K562 (cell line): Measurements from ENCODE around the gene LMBR1L. TPM values are rescaled to one million over a fixed set of nuclear protein-coding genes. Genes with fewer than 3 reads are reported as not detected.
A peak's percentile ranks its signal among the peaks of the same experiment; 100 is the strongest.

Source experiments
- ATAC-seq: fragments of 200-7000 bp; cut with Tn5 transposase; 3 replicates; pipeline ENCODE4 v1.9.1; 2020; ENCODE audit warnings: moderate library complexity
- BruUV-seq: library from RNA; stranded (reverse); fragments of 400-500 nt; replicated peaks from 2 replicates; lab custom pipeline; 2021; lab: Mats Ljungman, UMichigan
- CTCF ChIA-PET: fragments of 300-600 bp; formaldehyde crosslinking; extraction: SDS; loops from one replicate; lab custom pipeline; 2021; ENCODE audit warnings: low intra/inter-chr PET ratio; lab: Yijun Ruan, JAX
- POLR2A ChIA-PET: fragments of 300-600, 350-650 bp; sonication (Branson Sonifier 250); formaldehyde crosslinking; extraction: SDS; loops from one replicate; lab custom pipeline; 2021; ENCODE audit warnings: antibody characterized with exemption, inconsistent platforms; lab: Yijun Ruan, JAX
- DNase-seq, 4 experiments: peaks; one replicate each; pipeline versions ENCODE4 v3.0.0 to v3.0.0-alpha.2; 2011 to 2018; ENCODE audit warnings: low spot score in 3 of 4, mixed read lengths in 3 of 4; ENCODE audit errors: extremely low read depth in 1 of 4
- FAIRE-seq: peaks from 2 replicates; lab custom pipeline; 2011; peaks lifted over from hg19 to GRCh38; lab: Jason Lieb, UNC
- H2AFZ ChIP-seq: 2 replicates; pipeline ENCODE4 v1.6.0; 2011; ENCODE audit warnings: low read depth, low read length, control low read depth, inconsistent platforms
- H3K27ac ChIP-seq: fragments of 200-600 bp; 3 replicates; pipeline ENCODE4 v1.8.0; 2011; ENCODE audit warnings: low read depth, mild to moderate bottlenecking, control low read depth, inconsistent platforms, low read length, moderate library complexity, mixed read lengths; ENCODE audit errors: extremely low read depth
- H3K27me3 ChIP-seq, 2 experiments: fragments of 300-600 bp in 1 of 2; 2 replicates in 1 of 2; 3 replicates in 1 of 2; pipeline versions ENCODE4 v1.6.0 to v1.8.0; 2011; ENCODE audit warnings: inconsistent platforms in 2 of 2, low read length in 2 of 2, mild to moderate bottlenecking in 1 of 2, mixed read lengths in 1 of 2, moderate library complexity in 1 of 2; ENCODE audit not compliant: control insufficient read depth in 2 of 2, insufficient read depth in 2 of 2
- H3K36me3 ChIP-seq: fragments of 300-600 bp; 3 replicates; pipeline ENCODE4 v1.8.0; 2011; ENCODE audit warnings: mild to moderate bottlenecking, low read length, inconsistent platforms; ENCODE audit not compliant: control insufficient read depth, insufficient read depth
- H3K4me1 ChIP-seq, 2 experiments: fragments of 200-600 bp in 1 of 2; replicated peaks in 1 of 2; 2 replicates in 1 of 2; 3 replicates in 1 of 2; pipeline versions ENCODE4 v1.5.1 to v1.8.0; 2011; ENCODE audit warnings: inconsistent platforms in 2 of 2, low read length in 2 of 2, mild to moderate bottlenecking in 1 of 2, mixed read lengths in 1 of 2, moderate library complexity in 1 of 2; ENCODE audit not compliant: control insufficient read depth in 2 of 2, insufficient read depth in 2 of 2
- H3K4me2 ChIP-seq: 2 replicates; pipeline ENCODE4 v1.6.1; 2011; ENCODE audit warnings: low read length, control low read depth, inconsistent platforms, mixed read lengths; ENCODE audit not compliant: insufficient read depth
- H3K4me3 ChIP-seq: fragments of 200-600 bp; sonication (generic), shearing (Covaris generic); 2 replicates; pipeline ENCODE4 v1.5.1; 2016; ENCODE audit warnings: control low read depth, inconsistent platforms
- H3K79me2 ChIP-seq: fragments of 200-600 bp; 3 replicates; pipeline ENCODE4 v1.8.0; 2011; ENCODE audit warnings: low read length, inconsistent platforms; ENCODE audit not compliant: control insufficient read depth, insufficient read depth
- H3K9ac ChIP-seq, 2 experiments: 2 replicates each; pipeline versions ENCODE4 v1.6.0 to v1.6.1; 2011; ENCODE audit warnings: low read depth in 2 of 2, low read length in 2 of 2, control low read depth in 1 of 2, inconsistent platforms in 1 of 2, mild to moderate bottlenecking in 1 of 2, mixed read lengths in 1 of 2; ENCODE audit not compliant: insufficient read depth in 1 of 2
- H3K9me1 ChIP-seq: one replicate; pipeline ENCODE4 v1.6.0; 2011; ENCODE audit warnings: inconsistent platforms, mild to moderate bottlenecking, low read length, moderate library complexity; ENCODE audit not compliant: control insufficient read depth, insufficient read depth
- H3K9me3 ChIP-seq: replicated peaks from 2 replicates; pipeline ENCODE4 v1.5.1; 2011; ENCODE audit warnings: low read depth, low read length, inconsistent platforms; ENCODE audit not compliant: control insufficient read depth, insufficient read depth
- H4K20me1 ChIP-seq: replicated peaks from 2 replicates; pipeline ENCODE4 v1.6.1; 2011; ENCODE audit warnings: low read length, inconsistent platforms, mixed read lengths; ENCODE audit not compliant: control insufficient read depth, insufficient read depth
- BRF1 ChIP-seq: IDR thresholded peaks from 3 replicates; pipeline ENCODE4 v1.6.1; 2011; ENCODE audit warnings: borderline replicate concordance, mild to moderate bottlenecking; ENCODE audit not compliant: insufficient read length; ENCODE audit errors: extremely low read depth
- CBFB ChIP-seq: sonication (generic); formaldehyde crosslinking; IDR thresholded peaks from 2 replicates; pipeline ENCODE4 v1.4.0; 2020; ENCODE audit warnings: mild to moderate bottlenecking, missing genetic modification reagents
- CBX3 ChIP-seq, 2 experiments: IDR thresholded peaks; 1 replicate in 1 of 2; 2 replicates in 1 of 2; pipeline ENCODE4 v1.6.1; 2012; ENCODE audit warnings: inconsistent platforms in 2 of 2, low read length in 2 of 2, borderline replicate concordance in 1 of 2, control low read depth in 1 of 2
- POLR2G ChIP-seq: fragments of 200-400 bp; formaldehyde crosslinking; IDR thresholded peaks from 2 replicates; pipeline ENCODE4 v1.6.1; 2017; ENCODE audit warnings: low read depth, mild to moderate bottlenecking, antibody characterized with exemption, low read length, moderate library complexity
- RBFOX2 ChIP-seq: fragments of 200-400 bp; formaldehyde crosslinking; IDR thresholded peaks from 2 replicates; pipeline ENCODE4 v1.6.1; 2017; ENCODE audit warnings: low read depth, mild to moderate bottlenecking, low read length, moderate library complexity
- TAF1 ChIP-seq: IDR thresholded peaks from 2 replicates; pipeline ENCODE4 v1.6.1; 2011; ENCODE audit warnings: mild to moderate bottlenecking, low read length, moderate library complexity; ENCODE audit not compliant: insufficient read depth, control insufficient read depth, severe bottlenecking; ENCODE audit errors: extremely low read depth
- ZNF584 ChIP-seq: fragments of 200-800 bp; sonication (Bioruptor generic); IDR thresholded peaks from 2 replicates; pipeline ENCODE4 v1.6.1; 2016; ENCODE audit warnings: low read depth, mild to moderate bottlenecking, missing genetic modification characterization, missing compliant biosample characterization
- WGBS: fragments of 100-300 bp; shearing (Covaris generic); methylation state at CpG from one replicate; pipeline ENCODE4 v1.1.6; 2016; ENCODE audit warnings: low coverage, mixed read lengths; ENCODE audit not compliant: insufficient coverage; ENCODE audit errors: missing lambda C conversion rate; 5-methylcytosine and 5-hydroxymethylcytosine counted together
- in situ Hi-C: fragments of 300-500 bp; cut with MboI; formaldehyde crosslinking; loops from 4 replicates; pipeline ENCODE4 v1.15.0; 2018; ENCODE audit warnings: inconsistent platforms, mixed read lengths
- intact Hi-C: fragments of 100-400 bp; cut with micrococcal nuclease; formaldehyde crosslinking; loops from 2 replicates; pipeline ENCODE4 v1.14.2; 2022
- polyA plus RNA-seq, 8 experiments: library from polyadenylated mRNA; depleted of rRNA in 4 of 8; stranded (reverse) in 5 of 8; unstranded in 3 of 8; fragments of >200 nt; fragmentation: Nextera tagmentation in 2 of 8; fragmentation: Illumina TruSeq in 1 of 8; extraction: Ambion mirVana in 2 of 8; extraction: Trizol in 1 of 8; gene quantifications; 2 replicates each; pipeline versions ENCODE4 v1.2.1 to v1.2.3, GENCODE V29; 2011 to 2014; ENCODE audit warnings: inconsistent platforms in 1 of 8, missing spikeins in 1 of 8
- total RNA-seq, 7 experiments: library from RNA; depleted of rRNA in 6 of 7; stranded (reverse); fragments of >200 nt in 6 of 7; fragmentation: Illumina TruSeq in 2 of 7; extraction: Trizol in 2 of 7; gene quantifications; 2 replicates each; pipeline versions ENCODE4 v1.2.1 to v1.2.3, GENCODE V29; 2011 to 2021; ENCODE audit warnings: low replicate concordance in 1 of 7

Gene LMBR1L
- total and polyA plus RNA-seq, 9 of the 15 experiments (the other 6 are each of a cell fraction or from before 2014, with no cell fraction given) = 2.5 to 57.0 (median 31.1) TPM

- H3K27me3 ChIP-seq = no peaks in the 10 kb centered on the region
- no peaks in the 10 kb centered on the region for H3K9me3 ChIP-seq
- no TSS peak for BruUV-seq
- H3K9ac ChIP-seq = no peak overlapping the region
- no peak overlapping the region for H2AFZ ChIP-seq
- H4K20me1 ChIP-seq = peaks cover 28% of the 10 kb centered on the region
- ChIA-PET CTCF (no interaction called here), POLR2A (no interaction called here)
- peaks cover 6 to 9% of the 10 kb centered on the region in 2 experiments; a peak in 3 of 5 replicates for H3K4me1 ChIP-seq
- no peak overlapping the region for H3K27ac ChIP-seq
- no peak for TF ChIP-seq CBFB (CRISPR knock-in tag)
- H3K4me3 ChIP-seq = no peak overlapping the region
- in situ Hi-C loops = no loop called here
- FAIRE-seq (no peak), ATAC-seq (no peak), DNase-seq (no peak)
- H3K79me2 ChIP-seq = peaks cover 38% of the 10 kb centered on the region
- no peak overlapping the region for H3K4me2 ChIP-seq
- WGBS = 93% methylated on average over 17 of the region's 20 CpGs
- intact Hi-C loops = no loop called here
- peaks cover 4% of the 10 kb centered on the region for H3K9me1 ChIP-seq
- peaks cover 90% of the 10 kb centered on the region for H3K36me3 ChIP-seq
Observed at GRCh38 chr12:49051777-49052438, 58.7 kb downstream of the LMBR1L start.

DNA sequence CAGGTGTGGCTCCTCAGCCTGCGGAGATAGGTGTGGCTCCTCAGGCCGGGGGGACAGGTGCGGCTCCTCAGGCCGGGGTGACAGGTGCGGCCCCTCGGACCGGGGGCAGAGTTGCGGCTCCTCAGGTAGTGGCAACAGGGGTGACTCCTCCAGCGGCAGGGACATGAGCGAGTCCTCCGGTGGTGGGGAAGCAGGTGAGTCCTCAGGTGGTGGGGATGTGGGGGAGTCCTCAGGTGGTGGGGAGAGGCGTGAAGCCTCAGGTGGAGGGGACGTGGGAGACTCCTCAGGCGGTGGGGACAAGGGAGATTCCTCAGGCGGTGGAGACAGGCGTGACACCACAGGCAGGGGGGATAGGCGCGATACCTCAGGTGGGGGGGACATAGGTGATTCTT, 59.3 kb downstream of the LMBR1L start:
- WGBS = 94% methylated on average over 11 of the region's 18 CpGs
- Histone ChIP-seq H3K9me3 (no peaks in the 10 kb centered on the region), H3K27me3 (no peaks in the 10 kb centered on the region), H3K36me3 (peaks cover 95% of the 10 kb centered on the region), H2AFZ (no peak overlapping the region), H3K9me1 (peaks cover 4% of the 10 kb centered on the region), H3K4me3 (no peak overlapping the region), H3K9ac (no peak overlapping the region), H3K4me1 (peaks cover 4 to 7% of the 10 kb centered on the region in 2 experiments; a peak in 2 of 5 replicates), H4K20me1 (peaks cover 23% of the 10 kb centered on the region), H3K27ac (no peak overlapping the region), H3K4me2 (no peak overlapping the region), H3K79me2 (peaks cover 32% of the 10 kb centered on the region)
- ATAC-seq = no peak
- TF ChIP-seq TAF1 (no peak), ZNF584 (CRISPR knock-in tag) (no peak), POLR2G (0 out of 2 replicates have a peak, but pooled peaks have one; percentile 31), CBX3 (IDR thresholded peaks at IDR 0.05; ENCODE audit: borderline replicate concordance in 1 of 2, low read length in 2 of 2) (no peak), CBFB (CRISPR knock-in tag) (no peak), RBFOX2 (peak; percentile 50; the same call in 1 of the 2 replicates), BRF1 (no peak)
- in situ Hi-C loops (no loop called here), intact Hi-C loops (no loop called here)
- POLR2A ChIA-PET = interaction anchor here (1.4 kb wide), 1 partner anchor 8 kb away, joined by 4 read pairs; no protein-coding TSS in a partner anchor
- FAIRE-seq = no peak
- no TSS peak for BruUV-seq
- CTCF ChIA-PET = no interaction called here
- DNase-seq = no peak
